SK-N-SH treated with all-trans-retinoic acid at 6 μM for 48 hours (cell line): ENCODE results near the gene SETD3.

ENCODE experiments used
- ATAC-seq: fragments of 200-7000 bp; cut with Tn5 transposase; 3 replicates; pipeline ENCODE4 v1.9.1; 2020; ENCODE audit warnings: mild to moderate bottlenecking, moderate library complexity
- BACH2 ChIP-seq: fragments of 250-450 bp; sonication (Bioruptor Pico); IDR thresholded peaks from 2 replicates; pipeline ENCODE4 v1.9.0; 2021; ENCODE audit warnings: mild to moderate bottlenecking, borderline replicate concordance
- ESRRG ChIP-seq: fragments of 250-450 bp; sonication (Bioruptor Pico); IDR thresholded peaks from 2 replicates; pipeline ENCODE4 v1.6.1; 2021; ENCODE audit warnings: mild to moderate bottlenecking
- GLIS3 ChIP-seq: fragments of 250-450 bp; sonication (Bioruptor Pico); IDR thresholded peaks from 2 replicates; pipeline ENCODE4 v1.5.0; 2020; ENCODE audit warnings: mild to moderate bottlenecking, moderate library complexity
- ISL1 ChIP-seq: fragments of 250-450 bp; sonication (Bioruptor Pico); IDR thresholded peaks from 2 replicates; pipeline ENCODE4 v2.1.2; 2022; ENCODE audit warnings: mild to moderate bottlenecking, moderate library complexity
- OSR1 ChIP-seq: fragments of 250-450 bp; sonication (Bioruptor Pico); IDR thresholded peaks from 2 replicates; pipeline ENCODE4 v1.8.0; 2022; ENCODE audit warnings: moderate library complexity, mild to moderate bottlenecking, inconsistent platforms
- PPARA ChIP-seq: fragments of 250-450 bp; sonication (Bioruptor Pico); IDR thresholded peaks from 2 replicates; pipeline ENCODE4 v1.5.0; 2020; ENCODE audit warnings: mild to moderate bottlenecking, borderline replicate concordance
- RARB ChIP-seq: fragments of 250-450 bp; sonication (Bioruptor Pico); IDR thresholded peaks from 2 replicates; pipeline ENCODE4 v1.8.0; 2021; ENCODE audit warnings: mild to moderate bottlenecking, moderate library complexity
- SNAI2 ChIP-seq: fragments of 250-450 bp; sonication (Bioruptor Pico); IDR thresholded peaks from 2 replicates; pipeline ENCODE4 v1.5.0; 2020; ENCODE audit warnings: mild to moderate bottlenecking, moderate library complexity
- TCF4 ChIP-seq: fragments of 250-450 bp; sonication (Bioruptor Pico); IDR thresholded peaks from 2 replicates; pipeline ENCODE4 v1.8.0; 2021; ENCODE audit warnings: mild to moderate bottlenecking, moderate library complexity, borderline replicate concordance
- TOX ChIP-seq: fragments of 250-450 bp; sonication (Bioruptor Pico); IDR thresholded peaks from 2 replicates; pipeline ENCODE4 v1.8.0; 2021; ENCODE audit warnings: mild to moderate bottlenecking, moderate library complexity, borderline replicate concordance
- ZC3H10 ChIP-seq: fragments of 250-450 bp; sonication (Bioruptor Pico); IDR thresholded peaks from 2 replicates; pipeline ENCODE4 v1.5.1; 2021; ENCODE audit warnings: mild to moderate bottlenecking, moderate library complexity
- ZFP30 ChIP-seq: fragments of 450-650 bp; formaldehyde crosslinking; IDR thresholded peaks from 2 replicates; pipeline ENCODE4 v1.5.0; 2022; ENCODE audit warnings: mild to moderate bottlenecking, moderate library complexity
- ZNF565 ChIP-seq: fragments of 450-650 bp; formaldehyde crosslinking; conservative IDR thresholded peaks from 2 replicates; pipeline ENCODE4 v1.5.0; 2020; ENCODE audit warnings: low read depth, mild to moderate bottlenecking, moderate library complexity
- ZNF70 ChIP-seq: fragments of 450-650 bp; formaldehyde crosslinking; IDR thresholded peaks from 2 replicates; pipeline ENCODE4 v1.5.0; 2020; ENCODE audit warnings: mild to moderate bottlenecking, moderate library complexity
- ZNF8 ChIP-seq: fragments of 450-650 bp; formaldehyde crosslinking; IDR thresholded peaks from 2 replicates; pipeline ENCODE4 v1.5.0; 2020; ENCODE audit warnings: mild to moderate bottlenecking, moderate library complexity
- TF ChIP-seq, protein P1 (sequence below): fragments of 250-450 bp; sonication (Bioruptor Pico); IDR thresholded peaks from 2 replicates; pipeline ENCODE4 v1.8.0; 2021; ENCODE audit warnings: low read depth, mild to moderate bottlenecking, moderate library complexity, borderline replicate concordance
- TF ChIP-seq, protein P2 (sequence below): fragments of 250-450 bp; sonication (Bioruptor Pico); IDR thresholded peaks from 2 replicates; pipeline ENCODE4 v1.5.1; 2020; ENCODE audit warnings: low read depth, mild to moderate bottlenecking, moderate library complexity
- TF ChIP-seq, protein P3 (sequence below): fragments of 250-450 bp; sonication (Bioruptor Pico); IDR thresholded peaks from 2 replicates; pipeline ENCODE4 v1.5.0; 2020; ENCODE audit warnings: mild to moderate bottlenecking, moderate library complexity
- TF ChIP-seq, protein P4 (sequence below): fragments of 250-450 bp; sonication (Bioruptor Pico); IDR thresholded peaks from 2 replicates; pipeline ENCODE4 v1.5.1; 2021; ENCODE audit warnings: mild to moderate bottlenecking, moderate library complexity
- TF ChIP-seq, protein P5 (sequence below): fragments of 250-450 bp; sonication (Bioruptor Pico); IDR thresholded peaks from 2 replicates; pipeline ENCODE4 v1.8.0; 2020; ENCODE audit warnings: mild to moderate bottlenecking, moderate library complexity, borderline replicate concordance

SETD3 gene

DNA sequence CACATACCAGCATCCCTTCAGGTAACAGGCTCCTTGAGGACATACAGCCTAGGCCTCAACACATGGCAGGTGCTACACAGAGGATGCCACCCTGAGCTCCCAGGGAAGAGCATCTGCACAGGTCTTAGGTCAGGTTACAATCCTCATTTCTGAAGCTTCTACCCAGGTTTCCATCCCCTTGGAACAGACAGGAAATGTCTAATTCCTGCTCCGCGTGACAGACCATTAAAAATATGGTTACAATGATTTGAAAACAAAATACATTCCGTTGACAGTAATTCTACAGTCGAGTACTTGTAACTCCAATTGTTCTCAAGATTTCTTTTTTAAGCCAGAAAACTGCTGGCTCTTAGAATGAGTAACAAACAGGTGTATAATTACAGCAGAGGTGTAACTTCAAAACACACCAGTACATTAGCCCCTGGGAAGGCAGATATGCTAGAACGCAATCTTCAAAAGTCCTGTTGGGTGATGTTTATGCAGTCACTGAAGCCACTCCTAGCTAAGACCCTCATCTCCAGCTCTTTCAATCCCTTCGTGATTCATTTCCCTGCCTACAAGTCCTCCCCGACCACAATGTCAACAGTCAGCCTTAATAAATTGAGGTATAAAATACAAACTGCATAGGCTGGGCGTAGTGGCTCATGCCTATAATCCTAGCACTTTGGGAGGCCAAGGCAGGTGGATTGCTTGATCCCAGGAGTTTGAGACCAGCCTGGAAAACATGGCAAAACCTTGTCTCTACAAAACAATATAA lies 11.6 kb downstream of the SETD3 start:
- no peak for ATAC-seq
- no peak for TF ChIP-seq SNAI2
- TF ChIP-seq OSR1 (CRISPR knock-in tag): no peak
- TF ChIP-seq, protein P1, sequence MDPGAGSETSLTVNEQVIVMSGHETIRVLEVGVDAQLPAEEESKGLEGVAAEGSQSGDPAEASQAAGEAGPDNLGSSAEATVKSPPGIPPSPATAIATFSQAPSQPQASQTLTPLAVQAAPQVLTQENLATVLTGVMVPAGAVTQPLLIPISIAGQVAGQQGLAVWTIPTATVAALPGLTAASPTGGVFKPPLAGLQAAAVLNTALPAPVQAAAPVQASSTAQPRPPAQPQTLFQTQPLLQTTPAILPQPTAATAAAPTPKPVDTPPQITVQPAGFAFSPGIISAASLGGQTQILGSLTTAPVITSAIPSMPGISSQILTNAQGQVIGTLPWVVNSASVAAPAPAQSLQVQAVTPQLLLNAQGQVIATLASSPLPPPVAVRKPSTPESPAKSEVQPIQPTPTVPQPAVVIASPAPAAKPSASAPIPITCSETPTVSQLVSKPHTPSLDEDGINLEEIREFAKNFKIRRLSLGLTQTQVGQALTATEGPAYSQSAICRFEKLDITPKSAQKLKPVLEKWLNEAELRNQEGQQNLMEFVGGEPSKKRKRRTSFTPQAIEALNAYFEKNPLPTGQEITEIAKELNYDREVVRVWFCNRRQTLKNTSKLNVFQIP (CRISPR knock-in tag): no peak
- TF ChIP-seq, protein P2, sequence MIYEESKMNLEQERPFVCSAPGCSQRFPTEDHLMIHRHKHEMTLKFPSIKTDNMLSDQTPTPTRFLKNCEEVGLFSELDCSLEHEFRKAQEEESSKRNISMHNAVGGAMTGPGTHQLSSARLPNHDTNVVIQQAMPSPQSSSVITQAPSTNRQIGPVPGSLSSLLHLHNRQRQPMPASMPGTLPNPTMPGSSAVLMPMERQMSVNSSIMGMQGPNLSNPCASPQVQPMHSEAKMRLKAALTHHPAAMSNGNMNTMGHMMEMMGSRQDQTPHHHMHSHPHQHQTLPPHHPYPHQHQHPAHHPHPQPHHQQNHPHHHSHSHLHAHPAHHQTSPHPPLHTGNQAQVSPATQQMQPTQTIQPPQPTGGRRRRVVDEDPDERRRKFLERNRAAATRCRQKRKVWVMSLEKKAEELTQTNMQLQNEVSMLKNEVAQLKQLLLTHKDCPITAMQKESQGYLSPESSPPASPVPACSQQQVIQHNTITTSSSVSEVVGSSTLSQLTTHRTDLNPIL (CRISPR knock-in tag): no peak
- no peak for TF ChIP-seq ZC3H10 (CRISPR knock-in tag)
- TF ChIP-seq ZNF70 (CRISPR knock-in tag): no peak
- TF ChIP-seq, protein P3, sequence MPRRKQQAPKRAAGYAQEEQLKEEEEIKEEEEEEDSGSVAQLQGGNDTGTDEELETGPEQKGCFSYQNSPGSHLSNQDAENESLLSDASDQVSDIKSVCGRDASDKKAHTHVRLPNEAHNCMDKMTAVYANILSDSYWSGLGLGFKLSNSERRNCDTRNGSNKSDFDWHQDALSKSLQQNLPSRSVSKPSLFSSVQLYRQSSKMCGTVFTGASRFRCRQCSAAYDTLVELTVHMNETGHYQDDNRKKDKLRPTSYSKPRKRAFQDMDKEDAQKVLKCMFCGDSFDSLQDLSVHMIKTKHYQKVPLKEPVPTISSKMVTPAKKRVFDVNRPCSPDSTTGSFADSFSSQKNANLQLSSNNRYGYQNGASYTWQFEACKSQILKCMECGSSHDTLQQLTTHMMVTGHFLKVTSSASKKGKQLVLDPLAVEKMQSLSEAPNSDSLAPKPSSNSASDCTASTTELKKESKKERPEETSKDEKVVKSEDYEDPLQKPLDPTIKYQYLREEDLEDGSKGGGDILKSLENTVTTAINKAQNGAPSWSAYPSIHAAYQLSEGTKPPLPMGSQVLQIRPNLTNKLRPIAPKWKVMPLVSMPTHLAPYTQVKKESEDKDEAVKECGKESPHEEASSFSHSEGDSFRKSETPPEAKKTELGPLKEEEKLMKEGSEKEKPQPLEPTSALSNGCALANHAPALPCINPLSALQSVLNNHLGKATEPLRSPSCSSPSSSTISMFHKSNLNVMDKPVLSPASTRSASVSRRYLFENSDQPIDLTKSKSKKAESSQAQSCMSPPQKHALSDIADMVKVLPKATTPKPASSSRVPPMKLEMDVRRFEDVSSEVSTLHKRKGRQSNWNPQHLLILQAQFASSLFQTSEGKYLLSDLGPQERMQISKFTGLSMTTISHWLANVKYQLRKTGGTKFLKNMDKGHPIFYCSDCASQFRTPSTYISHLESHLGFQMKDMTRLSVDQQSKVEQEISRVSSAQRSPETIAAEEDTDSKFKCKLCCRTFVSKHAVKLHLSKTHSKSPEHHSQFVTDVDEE (CRISPR knock-in tag): no peak
- no peak for TF ChIP-seq RARB (CRISPR knock-in tag)
- TF ChIP-seq, protein P4, sequence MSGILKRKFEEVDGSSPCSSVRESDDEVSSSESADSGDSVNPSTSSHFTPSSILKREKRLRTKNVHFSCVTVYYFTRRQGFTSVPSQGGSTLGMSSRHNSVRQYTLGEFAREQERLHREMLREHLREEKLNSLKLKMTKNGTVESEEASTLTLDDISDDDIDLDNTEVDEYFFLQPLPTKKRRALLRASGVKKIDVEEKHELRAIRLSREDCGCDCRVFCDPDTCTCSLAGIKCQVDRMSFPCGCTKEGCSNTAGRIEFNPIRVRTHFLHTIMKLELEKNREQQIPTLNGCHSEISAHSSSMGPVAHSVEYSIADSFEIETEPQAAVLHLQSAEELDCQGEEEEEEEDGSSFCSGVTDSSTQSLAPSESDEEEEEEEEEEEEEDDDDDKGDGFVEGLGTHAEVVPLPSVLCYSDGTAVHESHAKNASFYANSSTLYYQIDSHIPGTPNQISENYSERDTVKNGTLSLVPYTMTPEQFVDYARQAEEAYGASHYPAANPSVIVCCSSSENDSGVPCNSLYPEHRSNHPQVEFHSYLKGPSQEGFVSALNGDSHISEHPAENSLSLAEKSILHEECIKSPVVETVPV (CRISPR knock-in tag): no peak
- TF ChIP-seq ZFP30 (CRISPR knock-in tag): no peak

DNA sequence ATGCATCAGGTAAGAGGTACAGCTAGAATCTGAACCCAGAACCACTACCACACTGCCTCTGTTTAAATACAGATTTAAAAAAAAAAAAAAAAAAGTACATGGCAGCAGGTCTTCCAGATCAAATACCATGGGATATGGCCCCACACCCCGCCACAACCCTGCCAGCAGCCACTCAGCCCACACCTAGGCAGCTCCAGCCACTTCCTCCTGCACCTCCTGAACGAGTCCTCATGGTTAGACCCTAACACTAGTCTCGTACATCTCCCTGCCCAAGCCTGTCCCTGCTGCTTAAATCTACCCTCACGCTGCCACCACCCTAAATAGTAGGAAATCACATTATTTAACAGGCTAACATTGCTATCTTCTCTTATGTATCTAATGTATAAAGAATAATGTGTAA lies 12.6 kb downstream of the SETD3 start:
- TF ChIP-seq ESRRG: no peak
- TF ChIP-seq, protein P4 (CRISPR knock-in tag): no peak
- no peak for TF ChIP-seq SNAI2
- TF ChIP-seq PPARA: no peak
- TF ChIP-seq ISL1 (CRISPR knock-in tag): no peak
- no peak for TF ChIP-seq ZNF8
- no peak for TF ChIP-seq ZFP30 (CRISPR knock-in tag)
- TF ChIP-seq, protein P2 (CRISPR knock-in tag): no peak
- no peak for TF ChIP-seq ZNF70 (CRISPR knock-in tag)
- TF ChIP-seq TOX: no peak
- TF ChIP-seq, protein P1 (CRISPR knock-in tag): no peak
- no peak for TF ChIP-seq ZC3H10 (CRISPR knock-in tag)
- no peak for TF ChIP-seq GLIS3 (CRISPR knock-in tag)
- no peak for TF ChIP-seq ZNF565
- no peak for TF ChIP-seq BACH2 (CRISPR knock-in tag)
- TF ChIP-seq TCF4 (CRISPR knock-in tag): no peak
- TF ChIP-seq, protein P5, sequence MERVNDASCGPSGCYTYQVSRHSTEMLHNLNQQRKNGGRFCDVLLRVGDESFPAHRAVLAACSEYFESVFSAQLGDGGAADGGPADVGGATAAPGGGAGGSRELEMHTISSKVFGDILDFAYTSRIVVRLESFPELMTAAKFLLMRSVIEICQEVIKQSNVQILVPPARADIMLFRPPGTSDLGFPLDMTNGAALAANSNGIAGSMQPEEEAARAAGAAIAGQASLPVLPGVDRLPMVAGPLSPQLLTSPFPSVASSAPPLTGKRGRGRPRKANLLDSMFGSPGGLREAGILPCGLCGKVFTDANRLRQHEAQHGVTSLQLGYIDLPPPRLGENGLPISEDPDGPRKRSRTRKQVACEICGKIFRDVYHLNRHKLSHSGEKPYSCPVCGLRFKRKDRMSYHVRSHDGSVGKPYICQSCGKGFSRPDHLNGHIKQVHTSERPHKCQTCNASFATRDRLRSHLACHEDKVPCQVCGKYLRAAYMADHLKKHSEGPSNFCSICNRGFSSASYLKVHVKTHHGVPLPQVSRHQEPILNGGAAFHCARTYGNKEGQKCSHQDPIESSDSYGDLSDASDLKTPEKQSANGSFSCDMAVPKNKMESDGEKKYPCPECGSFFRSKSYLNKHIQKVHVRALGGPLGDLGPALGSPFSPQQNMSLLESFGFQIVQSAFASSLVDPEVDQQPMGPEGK: no peak
- ATAC-seq: no peak
